GM18520 (cell line): Measurements from ENCODE around the gene B3GALNT2.
"Not testable (repeated sequence)": the region's sequence is repeated elsewhere in the genome, so short reads cannot be mapped to it uniquely, and the experiment has no call there.

Source experiments
- ATAC-seq: cut with Tn5 transposase; IDR thresholded peaks from one replicate; pipeline ENCODE4 v1.9.1; 2021; ENCODE audit not compliant: unreplicated experiment

B3GALNT2 gene

DNA sequence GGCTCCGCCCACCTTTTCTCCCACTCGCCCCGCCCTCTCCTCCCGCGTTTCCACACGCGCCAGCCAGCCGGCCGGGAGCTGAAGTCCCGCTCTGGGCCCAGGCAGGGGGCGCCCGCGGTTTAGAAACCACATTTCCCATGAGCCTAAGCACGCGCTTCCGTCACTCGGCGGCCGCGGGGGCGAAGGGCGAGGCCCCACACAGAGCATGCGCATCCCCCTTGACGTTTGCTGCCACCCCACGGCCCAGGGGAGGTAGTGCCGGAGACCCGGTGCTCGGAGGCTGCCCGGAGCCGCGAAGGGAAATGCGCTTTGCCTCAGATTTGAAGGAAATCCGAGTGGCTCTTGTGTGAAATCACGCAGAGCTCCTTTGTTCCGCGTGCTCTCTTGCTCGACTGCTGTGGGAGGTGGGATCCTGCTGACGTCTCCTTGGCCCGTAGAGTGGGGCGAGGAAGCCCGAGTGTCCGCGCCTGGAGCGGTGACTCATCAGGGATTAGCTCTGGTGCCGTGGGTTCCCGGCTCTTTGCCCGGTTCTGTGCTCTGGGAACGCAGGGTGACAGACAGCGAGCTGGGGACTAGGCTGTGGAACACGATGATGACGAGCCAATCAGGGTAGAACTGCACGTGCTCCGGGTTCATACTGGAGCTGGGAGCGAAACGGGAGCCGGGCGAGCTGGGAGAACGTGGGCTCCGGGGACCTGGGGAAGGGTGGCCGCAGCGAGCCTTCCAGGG is 406 bp upstream of the B3GALNT2 start:
- peak; percentile 84 for ATAC-seq

DNA sequence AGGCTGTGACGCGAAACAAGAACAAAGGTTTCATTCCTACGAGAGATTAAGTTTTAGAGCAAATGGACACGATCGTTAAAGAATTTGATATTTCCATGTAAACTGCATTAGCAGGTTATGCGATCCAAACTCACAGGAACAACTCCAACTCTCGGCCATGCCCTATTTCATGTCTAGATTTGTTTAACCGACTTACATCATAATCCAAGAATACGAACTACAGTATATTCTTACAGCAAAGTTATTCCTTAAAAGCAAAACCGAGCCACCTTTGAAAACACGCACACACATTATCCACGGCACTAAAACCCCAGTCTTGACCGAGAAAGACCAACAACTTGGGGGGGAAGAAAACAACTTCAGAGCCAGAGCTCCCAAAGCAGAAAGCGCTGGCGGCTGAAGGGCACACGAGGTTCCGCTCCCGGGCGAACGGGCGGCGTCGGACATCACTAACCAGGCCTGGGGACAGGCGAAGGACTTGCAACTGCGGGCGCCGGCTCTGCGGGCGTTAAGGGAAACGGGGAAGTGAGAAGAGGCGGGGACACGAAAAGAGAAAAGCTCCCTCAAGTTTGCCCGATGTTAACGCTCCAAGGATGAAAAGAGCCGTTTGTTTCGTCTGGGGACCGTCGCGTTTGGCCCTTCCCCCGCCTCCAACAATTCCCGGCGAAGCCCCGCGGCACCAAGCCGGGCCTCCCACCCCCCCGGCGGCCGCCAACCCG is 690 bp downstream of the B3GALNT2 start:
- ATAC-seq = no peak

DNA sequence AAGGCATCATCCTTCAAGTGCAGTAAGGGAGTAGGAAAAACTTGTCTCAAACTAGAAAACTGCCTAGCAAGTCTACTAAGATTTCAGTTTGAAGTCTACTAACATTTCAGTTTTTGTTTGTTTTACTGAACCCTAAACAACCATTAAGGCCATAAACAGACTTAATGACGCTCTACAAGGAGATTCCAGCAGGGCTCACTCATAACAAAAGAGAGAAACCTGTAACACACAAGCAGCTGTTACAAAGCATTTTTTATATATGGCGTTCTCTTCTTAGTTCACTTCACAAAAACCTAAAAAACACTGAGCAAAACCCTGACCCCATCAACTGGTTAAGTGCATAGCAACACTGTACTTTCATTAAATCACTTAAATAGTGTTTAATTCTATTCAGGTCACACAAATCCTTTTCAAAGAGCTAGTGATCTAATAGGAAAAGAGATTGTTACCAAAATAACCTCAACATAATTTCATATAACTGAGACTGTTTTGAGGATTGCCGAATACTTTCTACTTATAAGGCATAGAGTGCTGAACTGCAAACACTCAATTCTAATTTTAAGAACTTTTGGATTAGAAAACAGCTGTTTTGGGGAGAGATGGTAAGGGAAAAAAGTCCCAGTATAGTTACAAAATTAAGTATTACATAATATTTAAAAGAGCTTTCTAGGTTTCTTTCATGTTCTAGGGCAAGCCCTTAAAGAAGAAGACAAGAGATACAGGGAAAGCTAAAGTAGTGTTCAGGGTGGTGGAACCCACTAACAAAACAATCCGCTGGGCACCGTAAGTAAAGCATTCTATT is 1.4 kb downstream of the B3GALNT2 start:
- ATAC-seq = no peak

DNA sequence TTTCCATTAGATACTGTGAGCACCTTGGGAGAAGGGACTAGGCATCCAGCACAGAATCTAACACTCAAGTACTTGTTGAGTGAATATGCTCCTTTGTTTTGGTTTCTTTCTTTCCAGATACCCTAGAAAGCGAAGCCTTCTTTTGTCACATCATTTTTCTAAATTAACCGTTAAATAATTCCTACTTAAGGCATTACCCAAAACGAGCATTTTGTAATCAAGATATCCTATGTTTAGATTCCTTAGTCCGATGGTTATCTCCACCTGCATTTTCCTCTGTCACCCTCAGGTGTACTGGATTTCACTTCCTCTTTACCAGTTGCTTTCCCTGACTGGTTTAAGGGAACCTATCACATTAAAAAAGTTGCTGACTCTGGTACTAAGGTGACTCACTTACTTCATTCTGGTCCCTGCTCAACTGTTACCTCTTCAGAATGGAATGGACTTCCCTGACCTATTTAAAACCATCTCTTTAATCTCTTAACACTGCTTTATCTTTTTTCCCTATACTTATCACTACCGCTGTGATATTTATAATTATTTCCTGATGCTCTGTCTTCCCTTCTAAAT is 3.2 kb downstream of the B3GALNT2 start:
- ATAC-seq = no peak

DNA sequence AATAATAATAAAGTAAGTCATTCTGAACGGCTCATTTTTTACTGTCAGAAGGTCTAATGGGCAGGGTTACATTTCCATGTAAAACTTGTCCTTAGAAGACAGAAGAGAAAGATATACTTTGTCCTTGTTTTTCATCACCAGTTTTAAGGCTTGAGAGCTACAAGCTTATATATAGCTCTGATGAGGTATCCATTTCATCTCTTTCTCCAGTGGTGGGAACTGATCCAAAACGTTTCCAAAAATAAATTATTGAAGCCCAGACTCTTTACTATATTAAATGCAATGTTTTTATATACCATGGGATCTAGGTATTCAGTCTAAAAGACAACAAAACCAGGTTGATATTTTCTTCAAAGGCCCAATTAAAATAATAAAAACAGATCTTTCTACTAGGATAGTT is 8.7 kb downstream of the B3GALNT2 start:
- no peak for ATAC-seq

DNA sequence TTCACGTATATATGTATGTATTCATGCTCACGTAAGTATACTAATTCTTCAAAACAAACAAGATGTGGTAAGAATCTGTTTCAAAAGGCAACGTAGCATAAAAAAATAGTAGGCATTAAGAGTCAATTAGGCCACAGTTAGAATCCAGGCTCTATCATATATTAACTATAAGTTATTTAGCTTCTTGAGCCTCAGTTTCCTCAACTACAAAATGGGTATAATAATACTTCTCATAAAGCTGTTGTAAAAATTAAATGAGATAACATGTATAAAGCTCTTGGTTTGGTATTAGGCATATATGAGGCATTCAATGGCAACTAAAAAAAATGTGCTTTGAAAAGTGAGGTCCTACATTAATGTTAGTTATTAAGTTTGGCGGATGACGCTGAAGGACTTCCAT is 9.2 kb downstream of the B3GALNT2 start:
- no peak for ATAC-seq

DNA sequence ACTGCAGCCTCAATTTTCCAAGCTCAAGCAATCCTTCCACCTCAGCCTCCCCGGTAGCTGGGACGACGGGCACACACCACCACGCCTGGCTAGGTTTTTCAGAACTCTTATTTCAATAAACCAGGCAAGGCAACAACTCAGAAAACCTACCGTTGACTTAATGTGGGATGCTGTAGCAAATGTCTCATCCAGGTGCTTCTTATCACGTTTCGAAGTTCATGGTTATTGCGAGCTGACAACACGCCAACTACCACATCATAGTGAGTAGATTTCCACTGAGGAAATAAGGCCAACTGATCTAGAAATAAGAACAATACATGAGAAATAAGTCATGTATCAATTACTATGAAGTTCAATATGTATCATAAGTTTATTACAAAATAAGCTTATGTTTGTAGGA is 9.7 kb downstream of the B3GALNT2 start:
- ATAC-seq = no peak

DNA sequence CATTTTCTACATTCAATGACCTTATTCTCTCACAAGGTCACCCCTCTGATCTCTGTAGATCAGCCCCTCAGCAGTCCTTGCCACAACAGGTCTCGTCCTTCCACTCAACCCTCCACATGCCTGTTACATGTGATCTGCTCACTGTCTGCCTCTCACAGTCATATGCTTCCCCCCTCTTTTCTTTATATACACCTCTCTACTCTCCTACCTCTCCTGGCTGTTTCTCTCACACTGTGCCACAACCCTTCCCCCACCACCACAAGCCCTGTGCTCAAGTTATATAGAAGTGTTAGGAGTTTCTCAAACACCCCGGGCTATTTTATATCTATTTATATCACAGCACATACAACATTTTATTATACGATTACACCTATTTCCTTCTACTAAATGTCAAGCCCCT is 12.6 kb downstream of the B3GALNT2 start:
- ATAC-seq = no peak

DNA sequence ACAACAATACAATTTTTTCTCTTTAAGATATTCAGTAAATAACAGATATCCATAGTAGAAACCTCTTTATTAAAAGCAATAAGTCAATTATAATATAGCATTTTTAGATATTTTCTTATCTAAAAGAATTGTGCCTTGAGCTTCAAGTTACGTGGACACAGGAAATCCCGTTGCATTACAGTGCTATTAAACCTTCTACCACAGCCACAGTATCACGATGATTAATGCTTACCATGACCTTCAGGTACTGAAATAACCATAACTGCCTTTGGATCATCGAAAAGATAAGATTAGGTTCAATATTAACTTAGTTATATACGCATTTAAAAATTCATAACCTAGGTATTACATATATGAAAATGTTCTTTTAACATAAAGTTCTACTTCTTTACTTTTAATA is 17.9 kb downstream of the B3GALNT2 start:
- no peak for ATAC-seq

DNA sequence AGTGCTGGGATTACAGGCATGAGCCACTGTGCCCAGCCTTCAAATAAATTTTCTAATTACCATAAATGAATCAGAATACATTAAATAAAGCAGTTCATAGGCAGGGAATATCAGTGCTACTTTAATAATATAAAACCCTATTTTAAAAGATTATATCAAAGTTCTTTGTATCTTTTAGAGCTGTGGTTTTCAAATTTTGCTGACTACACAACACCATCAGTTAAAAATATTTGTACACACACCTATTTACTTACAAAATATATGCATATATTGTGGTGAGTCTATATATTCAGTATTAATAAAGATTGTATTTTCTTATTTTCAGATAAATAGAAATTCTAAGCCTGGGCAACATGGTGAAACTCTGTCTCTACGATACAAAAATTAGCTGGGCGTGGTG is 18.7 kb downstream of the B3GALNT2 start:
- ATAC-seq = no peak

DNA sequence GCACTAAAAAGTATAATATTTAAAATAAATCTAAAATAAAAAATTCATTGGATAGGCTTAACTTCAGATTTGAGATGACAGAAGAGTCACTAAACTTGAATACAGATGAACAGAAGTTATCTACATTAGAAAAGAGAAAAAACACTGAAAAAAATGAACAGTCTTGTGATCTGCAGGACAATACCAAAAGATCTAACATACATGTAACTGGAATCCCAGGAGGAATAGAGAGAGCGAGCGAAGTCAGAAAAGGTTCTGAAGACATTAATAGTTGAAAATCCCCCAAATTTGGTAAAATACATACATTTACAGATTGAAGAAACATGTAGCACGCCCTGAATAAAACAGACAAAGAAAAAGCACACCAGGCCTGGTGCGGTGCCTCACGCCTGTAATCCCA is 21.2 kb downstream of the B3GALNT2 start:
- ATAC-seq = no peak

DNA sequence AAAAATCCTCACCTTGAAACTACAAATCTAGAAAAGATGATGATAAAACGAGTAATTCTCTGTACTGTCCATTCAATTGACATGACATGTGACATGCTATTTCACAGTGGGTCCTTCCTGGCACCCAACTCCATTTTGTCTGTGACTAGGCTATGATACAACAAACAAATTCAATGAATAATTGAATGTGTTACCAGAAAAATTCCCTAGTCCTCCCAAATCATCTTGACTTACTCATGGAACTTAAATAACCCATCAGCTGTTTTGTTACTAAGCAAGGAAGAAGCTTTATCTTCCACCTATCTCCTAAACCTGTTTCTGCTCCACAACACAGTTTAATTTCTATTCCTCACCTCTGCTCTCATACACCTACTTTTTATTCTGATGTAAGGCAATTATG is 30.4 kb downstream of the B3GALNT2 start:
- ATAC-seq = no peak

DNA sequence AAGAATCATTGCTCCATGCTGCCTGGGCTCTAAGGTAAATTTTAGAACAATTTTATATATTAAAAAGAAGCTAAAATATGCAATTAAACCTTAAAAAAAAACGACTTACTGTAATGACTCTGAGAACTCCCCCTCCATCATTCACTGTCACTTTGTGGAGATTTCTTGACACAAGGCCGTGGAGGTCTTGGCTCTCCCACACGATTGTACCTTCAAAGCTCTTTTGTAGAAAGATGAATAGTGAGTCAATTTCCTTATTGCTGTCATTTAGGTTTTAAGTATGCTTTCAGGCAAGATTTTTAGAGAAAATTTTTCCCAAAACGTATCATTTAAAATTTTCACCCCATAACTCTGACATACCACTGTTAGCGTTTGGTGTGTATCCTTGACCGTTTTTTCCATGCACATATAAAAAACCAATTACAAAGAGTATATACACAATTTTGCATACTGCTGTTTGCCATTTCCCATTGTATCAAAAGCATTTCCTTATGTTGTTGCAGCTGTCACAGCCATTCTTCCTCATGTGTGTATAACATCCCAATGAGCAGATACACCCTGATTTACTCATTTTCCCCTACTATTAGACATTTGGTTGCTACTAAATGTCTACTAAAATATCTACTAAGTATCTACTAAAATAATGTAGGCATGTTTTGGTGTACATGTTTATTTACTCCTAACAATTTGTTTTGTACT is 33.4 kb downstream of the B3GALNT2 start:
- no peak for ATAC-seq

DNA sequence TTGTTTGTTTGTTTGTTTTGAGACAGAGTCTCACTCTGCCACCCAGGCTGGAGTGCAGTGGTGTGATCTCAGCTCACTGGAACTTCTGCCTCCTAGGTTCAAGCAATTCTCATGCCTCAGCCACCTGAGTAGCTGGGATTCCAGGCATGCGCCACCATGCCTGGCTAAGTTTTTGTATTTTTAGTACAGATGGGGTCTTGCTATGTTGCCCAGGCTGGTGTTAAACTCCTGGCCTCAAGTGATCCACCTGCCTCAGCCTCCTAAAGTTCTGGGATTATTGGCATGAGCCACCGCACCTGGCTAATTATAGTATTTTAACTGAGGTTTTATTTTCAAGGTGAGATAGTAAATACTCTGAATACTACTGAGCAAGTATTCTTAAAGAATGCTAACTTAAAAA is 34.4 kb downstream of the B3GALNT2 start:
- not testable (repeated sequence) for ATAC-seq

DNA sequence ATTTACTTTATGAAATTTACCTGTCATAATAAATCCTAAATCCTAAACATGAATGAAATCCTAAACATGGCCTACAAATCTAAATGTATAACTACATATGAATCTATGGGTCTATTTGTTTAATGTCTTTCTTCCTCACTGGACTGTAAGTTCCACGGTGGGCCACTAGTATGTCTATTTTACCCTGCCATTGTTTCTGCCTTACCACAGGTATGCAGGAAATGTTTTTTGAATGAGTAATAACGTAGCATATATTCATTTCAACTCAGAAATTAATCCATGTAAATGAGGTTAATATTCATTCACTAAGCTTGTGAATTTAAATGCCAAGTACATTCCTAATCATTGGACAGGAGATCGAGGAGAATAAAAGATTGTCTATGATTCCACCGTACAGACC is 35.3 kb downstream of the B3GALNT2 start:
- no peak for ATAC-seq

DNA sequence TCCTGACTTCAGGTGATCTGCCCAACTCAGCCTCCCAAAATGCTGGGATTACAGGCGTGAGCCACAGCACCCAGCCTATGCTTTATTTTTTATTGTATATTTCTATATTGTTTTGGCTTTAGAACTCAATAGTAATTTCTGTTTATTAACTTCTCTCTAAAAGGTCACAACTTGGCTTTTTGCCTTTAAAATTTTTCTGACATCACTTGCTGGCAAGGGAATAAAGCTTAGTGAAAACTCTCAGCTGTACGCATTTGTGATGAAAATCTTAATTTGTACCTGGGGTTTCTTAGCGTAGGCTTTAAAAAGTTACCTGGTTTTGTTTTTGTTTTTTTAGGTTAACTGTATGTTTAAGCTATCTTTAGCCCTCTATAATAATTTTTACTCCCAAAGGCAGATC is 36.2 kb downstream of the B3GALNT2 start:
- ATAC-seq = no peak

DNA sequence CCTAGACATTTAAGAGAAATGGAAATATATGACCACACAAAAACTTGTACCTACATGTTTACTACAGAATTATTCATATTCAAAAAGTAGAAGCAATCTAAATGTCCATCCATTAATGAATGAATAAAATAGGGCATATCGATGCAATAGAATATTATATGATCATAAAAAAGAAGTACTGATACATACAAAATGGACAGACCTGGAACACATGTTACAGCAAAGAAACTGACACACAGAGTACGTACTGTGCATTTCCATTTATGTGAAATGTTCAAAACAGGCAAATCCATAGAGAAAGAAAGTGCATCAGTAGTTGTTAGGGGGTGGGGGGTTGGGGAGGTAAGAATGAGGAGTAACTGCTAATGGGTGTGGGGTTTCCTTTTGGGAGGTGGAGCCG is 39.2 kb downstream of the B3GALNT2 start:
- ATAC-seq = no peak

DNA sequence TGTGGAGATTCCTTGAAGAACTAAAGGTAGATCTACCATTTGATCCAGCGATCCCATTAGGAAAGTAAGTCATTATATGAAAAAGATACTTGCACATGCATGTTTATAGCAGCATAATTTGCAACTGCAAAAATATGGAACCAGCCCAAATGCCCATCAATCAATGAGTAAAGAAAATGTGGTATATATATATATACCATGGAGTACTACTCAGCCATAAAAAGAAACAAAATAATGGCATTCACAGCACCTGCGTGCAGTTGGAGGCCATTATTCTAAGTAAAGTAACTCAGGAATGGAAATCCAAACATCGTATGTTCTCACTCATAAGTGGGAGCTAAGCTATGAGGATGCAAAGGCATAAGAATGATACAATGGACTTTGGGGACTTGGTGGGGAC is 41.4 kb downstream of the B3GALNT2 start:
- not testable (repeated sequence) for ATAC-seq

DNA sequence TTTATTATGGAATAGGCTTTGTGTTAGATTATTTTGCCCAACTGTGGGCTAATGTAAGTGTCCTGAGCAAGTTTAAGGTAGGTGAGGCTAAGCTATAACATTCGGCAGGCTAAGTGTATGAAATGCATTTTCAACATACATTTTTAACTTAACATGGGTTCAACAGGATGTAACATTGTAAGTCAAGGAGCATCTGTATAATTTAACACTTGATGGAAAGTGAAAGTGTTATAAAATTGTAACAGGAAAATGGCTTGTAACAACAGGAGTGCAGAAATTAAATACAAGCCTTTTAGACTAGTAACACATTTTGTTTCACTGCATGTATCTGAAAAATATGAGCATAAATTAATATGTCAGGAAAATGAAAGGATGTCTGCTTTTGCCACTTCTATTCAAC is 42.3 kb downstream of the B3GALNT2 start:
- ATAC-seq = no peak

DNA sequence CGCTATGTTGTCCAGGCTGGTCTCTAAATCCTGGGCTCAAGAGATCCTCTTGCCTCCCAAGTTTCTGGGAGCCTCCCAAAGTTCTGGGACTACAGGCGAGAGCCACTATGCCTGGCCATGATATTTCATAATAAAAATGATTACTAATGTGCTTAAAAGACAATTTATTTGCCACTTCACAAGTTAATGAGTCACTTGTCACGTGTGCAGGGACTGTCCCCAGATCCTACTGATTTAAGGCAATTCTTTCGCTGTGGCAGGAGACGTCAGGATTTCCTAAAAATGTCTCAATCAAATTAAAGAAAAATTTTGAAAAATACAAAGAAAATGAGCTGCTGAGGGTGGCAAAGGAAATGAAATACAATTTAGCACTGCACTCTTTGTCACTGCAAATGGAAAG is 43.5 kb downstream of the B3GALNT2 start:
- ATAC-seq = no peak

DNA sequence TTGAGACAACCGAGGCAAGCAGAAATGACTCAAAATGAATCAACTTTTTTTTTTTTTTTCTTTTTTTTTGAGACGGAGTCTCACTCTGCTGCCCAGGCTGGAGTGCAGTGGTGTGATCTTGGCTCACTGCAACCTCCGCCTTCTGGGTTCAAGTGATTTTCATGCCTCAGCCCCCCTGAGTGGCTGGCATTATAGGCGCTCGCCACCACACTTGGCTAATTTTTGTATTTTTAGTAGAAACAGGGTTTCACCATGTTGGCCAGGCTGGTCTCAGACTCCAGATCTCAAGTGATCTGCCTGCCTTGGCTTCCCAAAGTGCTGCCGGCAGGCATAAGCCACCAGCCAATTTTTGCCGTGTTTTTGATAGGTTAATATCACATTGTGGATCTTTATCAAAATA is 46.4 kb downstream of the B3GALNT2 start:
- not testable (repeated sequence) for ATAC-seq
